Activated CD4-positive, alpha-beta T cell treated with anti-CD3 and anti-CD28 coated beads, Interleukin-2, amount 50 U/mL, for 1 hour (primary cell): ENCODE data around the gene PCDHA7.
"Not testable (repeated sequence)": the region's sequence is repeated elsewhere in the genome, so short reads cannot be mapped to it uniquely, and the experiment has no call there.

Source experiments
- DNase-seq: peaks from one replicate; pipeline ENCODE4 v3.0.0-alpha.2; 2020

PCDHA7 gene

GRCh38 chr5:140868721-140869554 lies 34.9 kb downstream of the PCDHA7 start, which contains the start of gene PCDHA11:
PCDHA11 (plus strand) TSS chr5:140868957; CDS start chr5:140869104, 147 bp downstream.
- no peak for DNase-seq

- no peak for DNase-seq
These were observed 35.5 kb downstream of the PCDHA7 start for GRCh38 chr5:140869555-140869886.

GRCh38 chr5:140870221-140871201 lies 36.4 kb downstream of the PCDHA7 start:
- DNase-seq = no peak

- no peak for DNase-seq
These were observed 41.3 kb downstream of the PCDHA7 start, which contains the start of gene PCDHA12 for GRCh38 chr5:140875085-140876065. PCDHA12 (plus strand) TSS chr5:140875308; CDS start chr5:140875473, 165 bp downstream.

- DNase-seq = not testable (repeated sequence)
These were observed 42.6 kb downstream of the PCDHA7 start for GRCh38 chr5:140876541-140877261.

- no peak for DNase-seq
These were observed 43.2 kb downstream of the PCDHA7 start for GRCh38 chr5:140877262-140877581.

GRCh38 chr5:140881889-140882590 lies 48.0 kb downstream of the PCDHA7 start, which contains the start of gene PCDHA13:
PCDHA13 (plus strand) TSS chr5:140882124; CDS start chr5:140882269, 145 bp downstream.
- DNase-seq = no peak

GRCh38 chr5:140882591-140882899 lies 48.5 kb downstream of the PCDHA7 start:
- DNase-seq = no peak

- DNase-seq = no peak
These were observed 49.3 kb downstream of the PCDHA7 start for GRCh38 chr5:140883373-140883772.

- no peak for DNase-seq
These were observed 50.0 kb downstream of the PCDHA7 start for GRCh38 chr5:140883927-140884697.
